Urinary bladder (tissue), 4 donors: Measurements from ENCODE around the gene EHBP1L1. TPM values are rescaled to one million over a fixed set of nuclear protein-coding genes. Genes with fewer than 3 reads are reported as not detected.

Experiments used
- DNase-seq: peaks from one replicate; pipeline ENCODE4 v3.0.0-alpha.2; 2015; ENCODE audit errors: extremely low spot score
- H3K27ac ChIP-seq: one replicate; pipeline ENCODE4 v1.5.1; 2013; ENCODE audit warnings: low read depth, mild to moderate bottlenecking, moderate library complexity
- H3K36me3 ChIP-seq: one replicate; pipeline ENCODE4 v1.6.1; 2013; ENCODE audit warnings: mild to moderate bottlenecking, moderate library complexity; ENCODE audit not compliant: insufficient read depth
- H3K4me1 ChIP-seq: one replicate; pipeline ENCODE4 v1.6.1; 2013; ENCODE audit warnings: mild to moderate bottlenecking, moderate library complexity; ENCODE audit not compliant: insufficient read depth
- H3K4me3 ChIP-seq: one replicate; pipeline ENCODE4 v1.5.1; 2013; ENCODE audit warnings: low read depth, low read length
- WGBS: extraction: QIAGEN DNeasy Blood & Tissue Kit; methylation state at CpG from one replicate; pipeline ENCODE4 v1.1.7; 2013; 5-methylcytosine and 5-hydroxymethylcytosine counted together
- polyA plus RNA-seq: library from polyadenylated mRNA; stranded (reverse); fragments of 200-250 nt; gene quantifications from one replicate; pipeline ENCODE4 v1.2.3, GENCODE V29; 2013
- total RNA-seq: library from RNA; depleted of rRNA; stranded (reverse); fragments of >200 nt; gene quantifications from one replicate; pipeline ENCODE4 v1.2.3, GENCODE V29; 2014
- donor health status: healthy with polysubstance abuse.
- donor health status: healthy.

Gene EHBP1L1
- total and polyA plus RNA-seq, 2 donors = 45.9 to 178 TPM

- no peak for DNase-seq
- Histone ChIP-seq H3K36me3 (no peaks in the 10 kb centered on the region), H3K4me3 (no peak overlapping the region), H3K4me1 (no peaks in the 10 kb centered on the region), H3K27ac (no peak overlapping the region)
- 85% methylated on average over 10 of the region's 10 CpGs for WGBS
These were observed 7.7 kb downstream of the EHBP1L1 start for GRCh38 chr11:65583589-65583988.

DNA sequence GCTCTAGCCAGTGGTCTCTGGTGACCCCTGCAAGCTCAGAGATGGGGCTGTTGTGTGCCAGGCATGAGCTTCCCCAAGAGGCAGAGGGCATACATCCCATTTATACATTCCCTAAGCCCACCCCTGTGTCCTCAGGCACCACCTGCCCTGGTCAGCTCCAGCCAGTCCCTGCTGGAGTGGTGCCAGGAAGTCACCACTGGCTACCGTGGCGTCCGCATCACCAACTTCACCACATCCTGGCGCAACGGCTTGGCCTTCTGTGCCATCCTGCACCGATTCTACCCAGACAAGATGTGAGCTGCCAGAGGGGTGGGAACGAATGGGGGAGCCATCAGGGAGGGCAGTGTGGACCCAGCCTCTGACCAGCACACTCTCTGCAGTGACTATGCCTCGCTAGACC lies 8.3 kb downstream of the EHBP1L1 start:
- DNase-seq = no peak
- H3K36me3 ChIP-seq = no peaks in the 10 kb centered on the region
- H3K27ac ChIP-seq = no peak overlapping the region
- WGBS = 80% methylated on average over 8 of the region's 8 CpGs
- no peak overlapping the region for H3K4me3 ChIP-seq
- no peaks in the 10 kb centered on the region for H3K4me1 ChIP-seq

DNA sequence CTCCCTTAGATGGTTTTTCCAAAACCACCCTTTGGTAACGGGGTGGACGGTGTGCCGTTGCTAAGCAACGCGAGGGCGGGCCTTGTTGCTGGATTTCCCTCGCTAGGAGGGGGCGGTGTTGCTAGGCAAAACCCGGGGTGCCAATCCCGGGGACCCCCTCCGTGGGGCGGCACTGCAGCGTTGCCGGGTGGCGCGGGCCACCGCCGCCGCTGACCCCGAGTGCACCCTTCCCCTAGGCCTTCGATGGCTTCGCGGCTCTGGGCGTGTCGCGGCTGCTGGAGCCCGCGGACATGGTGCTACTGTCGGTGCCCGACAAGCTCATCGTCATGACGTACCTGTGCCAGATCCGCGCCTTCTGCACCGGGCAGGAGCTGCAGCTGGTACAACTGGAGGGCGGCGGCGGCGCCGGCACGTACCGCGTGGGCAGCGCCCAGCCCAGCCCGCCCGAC lies 8.9 kb downstream of the EHBP1L1 start:
- Histone ChIP-seq H3K4me3 (no peak overlapping the region), H3K36me3 (no peaks in the 10 kb centered on the region), H3K4me1 (no peaks in the 10 kb centered on the region), H3K27ac (no peak overlapping the region)
- 74% methylated on average over 46 of the region's 46 CpGs for WGBS
- no peak for DNase-seq

DNA sequence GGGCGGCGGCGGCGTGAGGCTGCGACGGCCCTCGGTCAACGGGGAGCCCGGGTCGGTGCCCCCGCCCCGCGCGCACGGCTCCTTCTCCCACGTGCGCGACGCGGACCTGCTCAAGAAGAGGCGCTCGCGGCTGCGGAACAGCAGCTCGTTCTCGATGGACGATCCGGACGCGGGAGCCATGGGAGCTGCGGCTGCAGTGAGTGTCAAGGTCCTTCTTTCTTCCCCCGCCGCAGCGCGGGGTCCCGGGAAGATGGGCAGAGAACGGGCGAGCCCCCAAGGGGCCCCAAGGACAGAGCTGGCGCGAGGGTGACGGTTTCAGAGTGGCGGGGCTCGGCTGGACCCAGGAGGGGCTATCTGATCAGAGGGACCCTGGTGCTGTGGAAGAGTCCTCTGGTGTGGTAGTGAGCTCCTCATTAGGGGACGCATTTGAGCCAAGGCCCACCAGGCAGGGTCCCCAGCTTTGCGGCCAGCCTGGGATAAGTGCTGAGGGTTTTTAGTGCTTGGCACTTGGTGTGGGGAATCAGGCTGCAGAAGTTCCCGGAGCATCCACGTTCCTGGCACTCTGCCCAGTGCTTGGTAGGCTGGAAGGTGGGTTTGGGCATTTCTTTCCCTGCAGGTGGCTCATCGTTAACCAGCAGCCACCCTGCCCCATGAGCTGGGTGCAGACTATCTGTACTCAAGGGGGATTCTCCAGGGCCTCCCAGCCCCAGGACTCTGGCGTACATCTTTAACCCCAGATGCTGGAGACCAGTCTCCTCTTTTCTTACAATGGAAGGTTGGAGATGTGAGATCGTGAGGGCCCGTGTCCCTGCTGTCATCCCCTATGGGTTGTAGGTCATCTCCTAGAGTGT lies 9.8 kb downstream of the EHBP1L1 start:
- Histone ChIP-seq H3K36me3 (no peaks in the 10 kb centered on the region), H3K4me1 (no peaks in the 10 kb centered on the region), H3K4me3 (no peak overlapping the region), H3K27ac (no peak overlapping the region)
- WGBS = 77% methylated on average over 51 of the region's 51 CpGs
- no peak for DNase-seq

DNA sequence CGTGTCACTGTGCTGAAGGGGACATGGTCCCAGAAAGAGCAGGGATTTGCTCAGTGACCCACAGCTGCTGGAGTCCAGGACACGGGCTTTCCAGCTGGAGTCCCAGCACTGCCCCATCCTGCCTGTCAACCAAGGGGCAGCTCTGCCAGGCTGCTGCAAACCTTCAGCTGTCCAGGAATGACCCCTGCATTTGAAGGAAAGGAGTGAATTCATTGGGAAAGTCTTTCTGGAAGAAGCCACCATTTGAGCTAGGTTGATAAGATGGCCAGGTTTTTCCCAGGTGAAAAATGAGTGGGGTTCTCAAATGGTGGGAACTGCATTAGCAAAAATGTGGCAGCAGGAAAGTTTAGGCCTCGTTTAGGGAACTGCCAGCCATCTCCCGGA lies 10.4 kb downstream of the EHBP1L1 start:
- no peak overlapping the region for H3K4me3 ChIP-seq
- DNase-seq = no peak
- no peak overlapping the region for H3K27ac ChIP-seq
- no peaks in the 10 kb centered on the region for H3K36me3 ChIP-seq
- no peaks in the 10 kb centered on the region for H3K4me1 ChIP-seq
- WGBS = 74% methylated on average over 4 of the region's 4 CpGs

DNA sequence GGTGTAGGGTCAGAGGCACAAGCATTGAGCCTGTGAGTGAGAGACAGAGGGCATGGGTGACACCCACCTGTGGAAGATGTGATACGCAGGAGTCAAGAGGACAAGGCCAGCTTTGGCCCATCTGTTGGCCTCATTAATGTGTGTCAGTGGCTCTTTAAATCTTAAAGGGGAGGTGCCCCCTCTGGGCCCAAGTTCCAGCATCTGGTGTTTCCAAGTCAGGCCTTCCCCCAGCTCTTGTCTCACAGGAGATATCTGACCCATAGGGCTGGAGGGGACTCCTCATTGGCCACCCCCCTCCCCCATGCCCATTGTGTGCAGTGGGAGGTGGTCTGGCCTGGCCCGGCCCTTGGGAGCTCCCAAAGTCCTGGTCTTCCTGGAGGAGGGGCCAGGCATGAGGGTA lies 10.8 kb downstream of the EHBP1L1 start:
- no peak overlapping the region for H3K4me3 ChIP-seq
- H3K4me1 ChIP-seq = no peaks in the 10 kb centered on the region
- no peak for DNase-seq
- WGBS = 56% methylated on average over 2 of the region's 2 CpGs
- H3K36me3 ChIP-seq = no peaks in the 10 kb centered on the region
- no peak overlapping the region for H3K27ac ChIP-seq

DNA sequence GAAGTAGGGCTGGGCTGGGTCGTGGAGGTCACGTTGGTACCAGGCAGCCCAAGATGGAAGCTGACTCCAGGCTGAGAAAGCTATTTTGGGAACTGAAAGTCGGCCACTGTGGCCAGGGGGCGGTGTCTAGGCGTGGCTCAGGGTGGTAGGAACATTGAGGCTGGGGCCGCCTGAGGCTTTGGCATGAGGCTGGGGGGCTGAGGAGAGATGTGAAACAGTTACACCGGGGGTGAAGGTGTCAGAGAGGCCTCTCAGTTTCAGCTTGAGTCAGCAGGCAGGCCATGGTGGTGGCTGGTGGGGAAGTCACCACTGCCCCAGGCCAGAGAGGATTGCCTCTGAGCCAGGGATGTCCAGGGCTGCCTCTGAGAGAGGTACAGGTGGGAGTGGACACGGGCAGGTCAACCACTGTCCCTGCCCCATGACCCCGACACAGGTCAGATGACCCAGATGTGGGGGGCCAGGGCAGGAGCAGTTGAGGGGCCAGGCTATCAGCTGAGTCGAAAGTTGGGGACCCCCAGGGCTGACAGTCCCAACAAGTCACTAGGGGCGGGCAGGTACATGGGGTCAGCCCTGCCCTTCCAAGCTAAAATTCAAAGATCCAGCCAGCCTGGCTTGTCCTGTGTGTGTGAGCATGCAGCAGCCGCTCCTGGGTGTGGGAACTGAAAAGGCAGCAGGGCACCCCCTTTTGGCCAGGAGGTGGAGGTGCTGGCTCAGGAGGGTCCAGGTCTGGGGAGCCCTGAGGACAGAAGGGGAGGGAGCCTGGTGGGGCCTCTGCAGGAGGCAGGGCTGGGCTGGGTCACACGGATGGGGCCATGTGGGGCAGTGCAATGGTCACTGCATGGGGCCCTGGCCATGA lies 12.6 kb downstream of the EHBP1L1 start:
- 55% methylated on average over 13 of the region's 13 CpGs for WGBS
- DNase-seq = no peak
- Histone ChIP-seq H3K4me3 (no peak overlapping the region), H3K27ac (no peak overlapping the region), H3K36me3 (no peaks in the 10 kb centered on the region), H3K4me1 (no peaks in the 10 kb centered on the region)

- H3K4me1 ChIP-seq = no peaks in the 10 kb centered on the region
- no peak overlapping the region for H3K27ac ChIP-seq
- WGBS = 62% methylated on average over 9 of the region's 9 CpGs
- H3K36me3 ChIP-seq = no peaks in the 10 kb centered on the region
- H3K4me3 ChIP-seq = no peak overlapping the region
- DNase-seq = no peak
These were observed 13.8 kb downstream of the EHBP1L1 start for GRCh38 chr11:65589444-65590239.

DNA sequence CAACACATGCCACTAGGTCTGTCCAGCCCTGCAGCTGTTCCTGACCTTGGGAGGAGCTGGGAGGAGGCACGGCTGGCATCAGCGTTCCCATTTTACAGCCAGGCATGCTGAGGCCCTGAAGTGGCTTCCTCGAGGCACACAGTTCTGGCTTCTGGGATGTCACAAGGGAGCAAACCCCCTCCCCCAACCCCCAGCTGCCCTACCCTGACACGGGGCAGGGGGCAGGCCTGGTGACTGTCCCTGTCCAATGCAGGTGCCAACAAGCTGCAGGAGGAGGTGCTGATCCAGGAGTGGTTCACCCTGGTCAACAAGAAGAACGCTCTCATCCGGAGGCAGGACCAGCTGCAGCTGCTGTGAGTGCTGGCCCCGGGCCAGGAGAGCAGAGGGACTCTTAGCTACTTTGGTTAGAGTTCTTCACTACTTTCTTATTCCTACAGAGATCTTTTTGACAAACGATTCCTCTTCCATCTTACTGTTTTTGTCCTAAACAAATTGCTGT lies 14.4 kb downstream of the EHBP1L1 start:
- Histone ChIP-seq H3K27ac (no peak overlapping the region), H3K4me3 (no peak overlapping the region)

DNA sequence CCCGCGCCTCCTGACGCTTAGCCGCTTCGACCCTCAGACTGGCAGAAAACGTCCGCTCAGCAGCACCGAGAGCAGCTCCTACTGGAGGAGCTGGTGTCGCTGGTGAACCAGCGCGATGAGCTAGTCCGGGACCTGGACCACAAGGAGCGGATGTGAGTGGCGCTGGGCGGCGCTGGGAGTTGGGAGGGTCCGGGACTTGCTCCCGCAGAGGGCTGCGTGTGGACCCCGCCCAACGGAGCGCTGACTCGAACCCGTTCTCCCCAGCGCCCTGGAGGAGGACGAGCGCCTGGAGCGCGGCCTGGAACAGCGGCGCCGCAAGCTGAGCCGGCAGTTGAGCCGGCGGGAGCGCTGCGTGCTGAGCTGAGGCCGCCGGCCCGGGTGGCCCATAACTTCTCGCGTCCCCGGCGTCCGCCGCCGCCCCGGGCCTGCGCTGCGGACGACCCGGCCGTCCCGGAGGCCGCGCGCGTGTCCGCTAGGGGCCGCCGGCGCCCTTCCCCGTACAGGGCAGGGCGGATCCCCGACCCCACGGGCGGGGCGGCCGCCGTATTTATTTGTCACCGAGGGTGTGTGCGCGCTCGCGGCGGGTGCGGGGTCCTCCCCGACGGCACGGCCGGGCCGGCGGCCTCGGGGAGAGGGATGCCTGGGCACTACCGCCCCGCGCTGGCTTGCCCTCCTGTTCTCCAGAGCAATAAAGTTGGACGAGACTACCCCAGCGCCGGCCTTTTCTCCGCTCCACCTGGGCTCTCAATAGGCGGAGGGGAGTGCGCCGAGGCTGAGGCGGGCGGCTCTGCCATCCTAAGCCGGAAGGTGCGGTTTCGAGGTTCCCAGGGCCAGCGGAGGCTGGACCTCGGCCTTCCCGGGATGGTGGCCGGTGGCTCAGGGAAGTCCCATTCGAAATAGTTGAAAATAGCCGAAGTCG lies 16.3 kb downstream of the EHBP1L1 start:
- no peak overlapping the region for H3K4me3 ChIP-seq
- H3K36me3 ChIP-seq = no peaks in the 10 kb centered on the region
- DNase-seq = no peak
- H3K4me1 ChIP-seq = peaks cover 1% of the 10 kb centered on the region
- 53% methylated on average over 106 of the region's 106 CpGs for WGBS
- H3K27ac ChIP-seq = peak overlapping the region; percentile 54

More for the DNA sequence above, 14.4 kb downstream of the EHBP1L1 start:
- no peaks in the 10 kb centered on the region for H3K4me1 ChIP-seq
- DNase-seq = no peak
- H3K36me3 ChIP-seq = no peaks in the 10 kb centered on the region
- WGBS = 48% methylated on average over 8 of the region's 8 CpGs

DNA sequence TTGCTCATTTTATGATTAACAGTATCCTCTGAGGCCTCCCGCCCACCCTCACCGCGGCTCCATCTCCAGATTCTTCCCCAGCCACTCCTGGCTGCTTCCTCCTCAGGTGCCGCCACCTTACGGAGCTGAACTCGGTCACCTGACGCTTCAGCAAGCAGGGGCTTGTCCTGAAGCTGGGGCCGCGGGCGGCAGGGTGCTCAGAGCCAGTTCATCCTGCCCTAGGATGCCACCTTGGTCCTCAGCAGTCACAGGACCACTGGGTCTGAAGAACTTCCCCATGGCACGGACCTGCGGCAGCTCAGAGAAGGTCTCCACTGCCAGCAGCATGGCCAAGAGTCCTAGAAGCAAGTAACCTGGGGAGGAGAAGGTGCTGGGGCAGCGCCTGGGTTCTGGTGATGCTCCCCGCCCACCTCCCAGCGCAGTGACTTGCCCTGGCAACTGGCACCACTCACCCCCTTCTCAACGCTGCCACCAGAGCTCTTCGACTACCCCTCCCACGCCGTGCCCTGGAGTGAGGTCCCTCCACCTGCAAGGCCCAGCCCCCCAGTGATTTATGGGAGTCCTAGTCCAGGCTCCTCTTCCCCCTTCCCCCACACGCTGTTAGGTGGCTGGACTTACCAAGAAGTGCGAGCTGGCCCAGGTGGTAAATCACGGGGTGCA lies 17.1 kb downstream of the EHBP1L1 start:
- H3K27ac ChIP-seq = peak overlapping the region; percentile 54

More for the DNA sequence above, 17.1 kb downstream of the EHBP1L1 start:
- Histone ChIP-seq H3K4me1 (peaks cover 1% of the 10 kb centered on the region), H3K36me3 (peaks cover 3% of the 10 kb centered on the region), H3K4me3 (no peak overlapping the region)
- no peak for DNase-seq
- 77% methylated on average over 22 of the region's 22 CpGs for WGBS
